HG03571 (cell line): ENCODE measurements around the gene DAB2IP.

Experiments used
- ATAC-seq: cut with Tn5 transposase; IDR thresholded peaks from one replicate; pipeline ENCODE4 v1.9.1; 2021; ENCODE audit not compliant: unreplicated experiment

DAB2IP gene

GRCh38 chr9:121755581-121755980 lies 104.1 kb downstream of the DAB2IP start:
- no peak for ATAC-seq

- ATAC-seq = no peak
These were observed 105.2 kb downstream of the DAB2IP start for GRCh38 chr9:121756474-121757280.

GRCh38 chr9:121757281-121757585 lies 105.8 kb downstream of the DAB2IP start:
- ATAC-seq = no peak

- ATAC-seq = no peak
These were observed 107.3 kb downstream of the DAB2IP start for GRCh38 chr9:121758693-121759092.

GRCh38 chr9:121759996-121760395 lies 108.6 kb downstream of the DAB2IP start:
- no peak for ATAC-seq

GRCh38 chr9:121760571-121760970 lies 109.1 kb downstream of the DAB2IP start:
- no peak for ATAC-seq

GRCh38 chr9:121763131-121763530 lies 111.7 kb downstream of the DAB2IP start:
- ATAC-seq = no peak

GRCh38 chr9:121763561-121764370 lies 112.3 kb downstream of the DAB2IP start:
- ATAC-seq = no peak

- no peak for ATAC-seq
These were observed 112.9 kb downstream of the DAB2IP start for GRCh38 chr9:121764371-121764730.

- ATAC-seq = no peak
These were observed 113.9 kb downstream of the DAB2IP start for GRCh38 chr9:121765021-121765950.

GRCh38 chr9:121766081-121766683 lies 114.7 kb downstream of the DAB2IP start:
- no peak for ATAC-seq

GRCh38 chr9:121767171-121767769 lies 115.8 kb downstream of the DAB2IP start:
- no peak for ATAC-seq

GRCh38 chr9:121768416-121769015 lies 117.1 kb downstream of the DAB2IP start:
- no peak for ATAC-seq

- ATAC-seq = no peak
These were observed 118.5 kb downstream of the DAB2IP start for GRCh38 chr9:121769939-121770338.

GRCh38 chr9:121770415-121771273 lies 119.2 kb downstream of the DAB2IP start:
- ATAC-seq = no peak

- ATAC-seq = no peak
These were observed 120.0 kb downstream of the DAB2IP start for GRCh38 chr9:121771418-121771817.

- no peak for ATAC-seq
These were observed 120.6 kb downstream of the DAB2IP start for GRCh38 chr9:121771851-121772599.

GRCh38 chr9:121772600-121773285 lies 121.3 kb downstream of the DAB2IP start:
- ATAC-seq = no peak
